HG03442 (cell line): Measurements from ENCODE around the gene EIF2S1.
"Not testable (repeated sequence)": the region's sequence is repeated elsewhere in the genome, so short reads cannot be mapped to it uniquely, and the experiment has no call there.

Experiments
- ATAC-seq: cut with Tn5 transposase; IDR thresholded peaks from one replicate; pipeline ENCODE4 v1.9.1; 2021; ENCODE audit warnings: mild to moderate bottlenecking, moderate library complexity; ENCODE audit not compliant: unreplicated experiment

Gene EIF2S1

GRCh38 chr14:67371247-67372148, 11.4 kb downstream of the EIF2S1 start:
- no peak for ATAC-seq

GRCh38 chr14:67372833-67373232, 12.7 kb downstream of the EIF2S1 start:
- no peak for ATAC-seq

DNA sequence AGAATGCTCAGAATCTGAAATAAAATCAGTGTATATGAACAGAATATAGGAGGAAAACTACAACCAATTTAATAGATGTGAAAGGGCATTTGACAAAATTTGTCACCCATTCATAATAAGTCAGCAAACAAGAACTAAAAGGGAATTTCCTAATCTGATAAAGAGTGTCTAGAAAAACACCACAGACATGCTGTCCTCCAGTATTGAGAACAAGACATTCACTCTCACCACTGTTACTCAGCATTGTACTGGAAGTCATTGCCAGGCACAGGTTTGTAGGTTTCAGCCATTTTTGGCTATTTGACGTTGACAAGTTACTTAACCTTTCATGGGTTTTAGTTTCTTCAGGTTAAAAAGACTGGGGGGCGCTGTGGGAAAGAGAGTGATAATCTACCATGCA, 13.2 kb downstream of the EIF2S1 start:
- no peak for ATAC-seq

DNA sequence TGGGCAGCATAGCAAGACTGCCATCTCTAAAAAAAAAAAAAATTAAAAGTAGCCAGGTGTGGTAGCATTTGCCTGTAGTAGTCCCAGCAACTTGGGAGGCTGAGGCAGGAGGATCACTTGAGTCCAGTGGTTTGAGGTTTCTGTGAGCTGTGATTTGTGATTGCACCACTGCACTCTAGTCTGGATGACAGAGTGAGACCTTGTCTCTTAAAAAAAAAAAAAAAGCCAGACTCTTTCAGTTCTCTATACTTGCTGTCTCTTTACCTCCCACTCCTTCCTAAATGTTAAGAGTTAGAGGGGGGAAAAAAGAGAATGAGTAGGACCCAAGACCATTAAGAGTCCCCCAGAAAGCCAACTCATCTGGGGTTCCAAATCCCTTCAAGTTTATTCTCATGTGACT, 17.8 kb downstream of the EIF2S1 start:
- ATAC-seq: no peak

- ATAC-seq: no peak
Observed at GRCh38 chr14:67385120-67385519, 25.0 kb downstream of the EIF2S1 start.

- no peak for ATAC-seq
Observed at GRCh38 chr14:67385618-67386017, 25.5 kb downstream of the EIF2S1 start.

GRCh38 chr14:67387195-67387594, 27.1 kb downstream of the EIF2S1 start:
- no peak for ATAC-seq

GRCh38 chr14:67389275-67389674, 29.1 kb downstream of the EIF2S1 start:
- no peak for ATAC-seq

DNA sequence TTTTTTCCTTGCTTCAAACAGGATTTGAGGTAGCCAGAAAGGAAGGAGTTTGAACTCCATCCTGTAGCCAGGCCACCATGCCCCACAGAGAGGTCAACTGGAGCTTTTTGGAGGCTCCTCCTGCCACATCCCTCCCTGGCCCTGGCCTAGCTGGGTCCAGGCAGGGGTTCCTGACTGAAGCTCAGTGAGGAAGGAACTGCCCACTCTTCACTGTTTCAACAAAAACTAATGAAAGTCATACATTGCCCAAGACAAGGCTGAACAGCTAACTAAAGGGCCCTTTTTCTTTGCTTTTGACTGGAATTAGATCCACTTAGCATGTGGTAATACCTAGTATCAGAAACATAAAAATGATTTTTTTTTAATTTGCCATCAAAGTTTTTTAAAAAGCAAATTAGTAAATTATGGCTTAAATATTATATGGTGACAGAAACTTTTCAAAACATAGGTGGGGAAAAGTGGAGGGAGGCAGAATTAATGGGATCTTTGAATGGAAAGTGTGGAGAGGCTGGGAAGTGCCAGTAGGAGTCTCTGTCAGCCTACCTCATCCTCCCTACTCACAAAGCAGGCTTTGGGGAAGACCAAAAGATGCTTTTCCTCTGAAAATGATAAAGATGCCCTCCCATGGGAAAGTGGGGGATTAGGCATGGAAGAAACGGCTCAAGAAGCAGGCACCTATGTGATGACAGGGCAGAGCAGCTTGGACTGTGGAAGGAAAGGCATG, 29.8 kb downstream of the EIF2S1 start:
- no peak for ATAC-seq

DNA sequence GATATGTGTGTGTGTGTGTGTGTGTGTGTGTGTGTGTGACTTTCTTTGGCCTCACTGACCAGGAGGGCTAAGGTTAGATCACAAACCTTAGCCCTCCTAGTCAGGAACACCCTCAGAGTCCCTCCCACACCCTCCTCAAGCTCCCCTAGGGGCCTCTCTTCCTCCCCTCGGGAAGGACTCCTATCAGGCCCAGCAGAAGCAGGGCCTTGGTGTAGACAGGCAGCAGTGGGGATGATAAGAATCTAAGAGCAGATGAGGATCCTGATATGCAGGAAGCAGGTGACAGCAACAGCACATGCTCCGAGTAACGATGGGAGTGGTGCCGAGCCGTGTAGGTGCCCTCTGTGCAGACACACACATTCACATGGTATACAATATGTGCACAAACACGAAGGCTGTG, 31.1 kb downstream of the EIF2S1 start:
- no peak for ATAC-seq

DNA sequence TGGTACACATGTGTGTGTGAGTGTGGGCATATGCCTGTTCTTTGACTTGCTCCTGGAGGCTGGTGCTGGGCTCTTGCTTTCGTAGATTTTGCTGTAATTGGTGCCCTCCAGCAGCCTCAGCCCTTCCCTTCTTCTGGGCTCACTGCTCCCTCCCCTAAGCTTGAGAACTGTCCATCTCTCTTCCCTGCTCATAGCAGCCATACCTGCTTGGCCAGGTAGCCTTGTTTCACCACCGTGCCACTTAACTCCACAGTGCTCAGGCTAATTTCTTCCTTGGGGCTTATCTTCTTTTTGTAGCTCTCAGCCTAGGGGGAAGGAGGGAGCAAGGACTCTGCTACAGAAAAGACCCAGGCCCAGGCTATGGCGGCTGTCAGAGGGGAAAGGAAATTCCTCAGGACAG, 32.0 kb downstream of the EIF2S1 start:
- ATAC-seq: no peak

DNA sequence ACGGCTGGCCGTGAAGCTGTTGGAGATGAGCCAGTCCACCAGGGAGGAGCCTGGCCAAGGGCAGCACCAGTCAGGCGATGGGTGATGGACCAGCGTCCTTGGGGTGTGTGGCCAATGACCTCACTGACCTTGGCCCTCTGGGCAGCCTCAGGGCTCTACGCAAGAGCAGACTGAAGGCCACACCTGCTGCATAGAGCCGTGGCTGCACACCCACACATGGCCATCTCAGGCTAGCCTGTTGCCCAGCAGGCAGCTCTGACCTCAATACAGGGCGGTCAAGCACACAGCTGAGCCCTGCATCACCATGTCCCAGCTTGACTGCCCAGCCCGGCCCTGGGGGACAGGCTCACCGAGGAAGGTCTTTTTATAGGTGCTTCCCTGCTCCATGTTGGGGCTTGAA, 32.7 kb downstream of the EIF2S1 start:
- ATAC-seq: no peak

GRCh38 chr14:67393689-67394088, 33.6 kb downstream of the EIF2S1 start:
- no peak for ATAC-seq

GRCh38 chr14:67395086-67395875, 35.2 kb downstream of the EIF2S1 start:
- ATAC-seq: no peak

GRCh38 chr14:67395876-67396189, 35.7 kb downstream of the EIF2S1 start:
- no peak for ATAC-seq

DNA sequence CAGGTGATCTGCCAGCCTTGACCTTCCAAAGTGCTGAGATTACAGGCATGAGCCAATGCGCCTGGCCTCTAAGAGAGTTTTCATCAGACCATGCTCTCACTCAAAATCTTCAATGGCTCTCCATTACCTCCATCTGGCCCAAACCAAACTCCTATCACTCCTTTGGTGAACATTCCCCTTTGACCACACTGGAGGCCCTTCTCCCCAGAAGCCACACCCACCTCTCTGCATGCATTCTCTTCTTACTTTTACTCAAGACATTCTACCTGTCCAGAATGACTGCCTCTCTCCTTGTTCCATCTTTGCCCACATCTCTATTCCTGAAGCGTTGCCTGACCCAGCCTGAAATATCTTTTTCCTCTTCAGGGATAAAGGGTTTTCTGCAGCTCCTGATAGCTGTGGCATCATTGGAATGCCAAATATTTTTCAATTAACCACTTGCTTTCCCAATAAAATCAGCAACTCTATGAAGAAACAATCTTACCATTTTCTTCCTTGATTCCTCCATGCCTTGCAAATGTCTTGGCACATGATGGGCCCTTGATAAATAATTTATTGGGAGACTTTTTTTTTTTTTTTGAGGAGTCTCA, 36.3 kb downstream of the EIF2S1 start:
- no peak for ATAC-seq

- no peak for ATAC-seq
Observed at GRCh38 chr14:67397536-67397935, 37.4 kb downstream of the EIF2S1 start.

GRCh38 chr14:67400434-67400833, 40.3 kb downstream of the EIF2S1 start:
- ATAC-seq: no peak

DNA sequence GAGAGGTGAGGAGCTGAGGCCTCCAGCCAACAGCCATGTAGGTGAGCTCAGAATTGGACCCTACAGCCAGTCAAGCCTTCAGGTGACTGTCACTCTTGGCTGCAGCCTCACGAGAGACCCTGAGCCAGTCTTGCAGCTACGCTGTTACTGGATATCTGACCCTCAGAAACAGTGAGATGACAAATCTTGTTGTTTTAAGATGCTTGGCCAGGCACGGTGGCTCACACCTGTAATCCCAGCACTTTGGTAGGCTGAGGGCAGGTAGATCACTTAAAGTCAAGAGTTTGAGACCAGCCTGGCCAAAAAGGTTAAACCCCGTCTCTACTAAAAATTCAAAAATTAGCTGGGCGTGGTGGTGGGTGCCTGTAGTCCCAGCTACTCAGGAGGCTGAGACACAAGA, 45.6 kb downstream of the EIF2S1 start:
- ATAC-seq: no peak

- ATAC-seq: not testable (repeated sequence)
Observed at GRCh38 chr14:67408122-67408801, 48.1 kb downstream of the EIF2S1 start.

DNA sequence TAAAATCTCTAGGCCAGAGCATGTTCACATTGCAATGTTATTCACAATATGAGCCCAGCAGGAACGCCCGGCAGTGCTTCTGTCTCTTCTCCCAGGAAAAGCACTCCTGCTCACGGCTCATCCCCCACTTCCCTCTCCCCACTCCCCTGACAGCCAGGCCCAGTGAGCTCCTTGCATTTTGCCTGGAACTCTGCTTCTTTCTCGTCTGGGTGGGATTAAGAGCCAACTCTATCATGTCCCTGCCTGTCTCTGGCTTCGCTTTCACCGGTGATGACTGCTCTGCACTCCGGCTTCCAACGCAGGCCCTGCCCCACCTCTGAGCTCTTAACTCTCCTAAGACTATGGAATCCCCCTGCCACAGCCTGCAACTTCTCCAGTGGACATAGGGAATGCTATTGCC, 49.3 kb downstream of the EIF2S1 start:
- ATAC-seq: no peak
